ENCODE data around the gene GAS6.

GRCh38 chr13:113822266-113822665 is 41.6 kb downstream of the GAS6 start:
- TF ChIP-seq, protein P1, sequence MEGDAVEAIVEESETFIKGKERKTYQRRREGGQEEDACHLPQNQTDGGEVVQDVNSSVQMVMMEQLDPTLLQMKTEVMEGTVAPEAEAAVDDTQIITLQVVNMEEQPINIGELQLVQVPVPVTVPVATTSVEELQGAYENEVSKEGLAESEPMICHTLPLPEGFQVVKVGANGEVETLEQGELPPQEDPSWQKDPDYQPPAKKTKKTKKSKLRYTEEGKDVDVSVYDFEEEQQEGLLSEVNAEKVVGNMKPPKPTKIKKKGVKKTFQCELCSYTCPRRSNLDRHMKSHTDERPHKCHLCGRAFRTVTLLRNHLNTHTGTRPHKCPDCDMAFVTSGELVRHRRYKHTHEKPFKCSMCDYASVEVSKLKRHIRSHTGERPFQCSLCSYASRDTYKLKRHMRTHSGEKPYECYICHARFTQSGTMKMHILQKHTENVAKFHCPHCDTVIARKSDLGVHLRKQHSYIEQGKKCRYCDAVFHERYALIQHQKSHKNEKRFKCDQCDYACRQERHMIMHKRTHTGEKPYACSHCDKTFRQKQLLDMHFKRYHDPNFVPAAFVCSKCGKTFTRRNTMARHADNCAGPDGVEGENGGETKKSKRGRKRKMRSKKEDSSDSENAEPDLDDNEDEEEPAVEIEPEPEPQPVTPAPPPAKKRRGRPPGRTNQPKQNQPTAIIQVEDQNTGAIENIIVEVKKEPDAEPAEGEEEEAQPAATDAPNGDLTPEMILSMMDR (IDR thresholded peaks at IDR 0.05), result no peak
- TF ChIP-seq POLR2A (IDR thresholded peaks at IDR 0.05), result no peak
